Activated T-cell treated with anti-CD3 and anti-CD28 coated beads, Interleukin-2, amount 50 U/mL, for 1 hour (primary cell): ENCODE measurements around the gene CDYL2.

Experiments used
- DNase-seq: peaks from one replicate; pipeline ENCODE4 v3.0.0-alpha.2; 2020

CDYL2 gene

DNA sequence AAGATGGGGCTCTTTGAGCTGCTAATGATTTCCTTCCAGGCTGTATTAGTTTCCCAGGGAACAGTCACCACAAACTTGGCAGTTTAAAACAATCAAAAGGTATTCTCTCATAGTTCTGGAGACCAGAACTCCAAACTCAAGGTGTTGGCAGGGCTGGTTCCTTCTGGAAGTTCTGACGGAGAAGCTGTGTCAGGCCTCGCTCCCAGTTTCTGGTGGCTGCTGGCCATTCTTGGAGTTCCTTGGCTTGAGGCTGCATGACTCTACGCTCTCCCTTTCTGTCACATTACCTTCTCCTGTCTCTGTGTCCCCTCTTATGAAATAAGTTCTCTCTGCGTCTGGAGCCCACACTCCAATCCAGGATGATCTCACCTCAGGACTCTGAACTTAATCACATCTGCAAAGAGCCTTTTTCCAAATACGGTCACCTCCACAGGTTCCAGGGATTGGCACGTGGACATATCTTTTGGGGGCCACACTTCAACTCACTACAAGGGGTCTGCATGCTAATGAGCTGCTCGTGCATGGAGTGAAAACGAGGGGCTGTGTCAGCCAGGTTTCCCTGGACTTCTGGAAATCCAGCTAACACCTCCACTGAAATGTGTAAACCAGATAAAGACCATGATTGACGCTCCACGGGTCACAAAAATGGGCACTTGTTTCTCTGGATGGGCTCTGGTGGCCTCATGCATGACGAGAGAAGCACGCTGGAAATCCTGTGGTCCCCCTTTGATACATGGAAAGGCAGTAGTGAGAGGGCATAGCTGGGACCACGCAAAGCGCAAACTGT is 185.3 kb downstream of the CDYL2 start:
- DNase-seq = no peak

DNA sequence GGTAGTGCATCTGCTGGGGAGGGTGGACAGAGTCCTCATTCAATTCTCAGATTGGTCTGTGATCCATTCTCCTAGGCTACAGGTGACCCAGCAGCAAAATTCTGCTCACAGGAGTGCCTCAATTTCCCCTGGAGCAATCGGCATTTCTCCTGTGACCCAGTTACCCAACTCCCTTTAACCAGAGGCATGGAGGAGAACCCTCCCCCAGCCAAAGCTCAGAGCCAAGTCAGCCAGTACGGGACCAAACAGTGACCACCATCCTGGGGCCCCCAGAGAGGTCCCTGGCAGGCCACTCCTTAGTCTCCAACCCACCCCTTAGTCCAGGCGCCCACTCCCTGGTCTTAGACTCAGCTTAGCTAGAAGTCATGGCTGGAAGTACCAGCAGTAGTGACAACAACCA is 188.0 kb downstream of the CDYL2 start:
- no peak for DNase-seq

DNA sequence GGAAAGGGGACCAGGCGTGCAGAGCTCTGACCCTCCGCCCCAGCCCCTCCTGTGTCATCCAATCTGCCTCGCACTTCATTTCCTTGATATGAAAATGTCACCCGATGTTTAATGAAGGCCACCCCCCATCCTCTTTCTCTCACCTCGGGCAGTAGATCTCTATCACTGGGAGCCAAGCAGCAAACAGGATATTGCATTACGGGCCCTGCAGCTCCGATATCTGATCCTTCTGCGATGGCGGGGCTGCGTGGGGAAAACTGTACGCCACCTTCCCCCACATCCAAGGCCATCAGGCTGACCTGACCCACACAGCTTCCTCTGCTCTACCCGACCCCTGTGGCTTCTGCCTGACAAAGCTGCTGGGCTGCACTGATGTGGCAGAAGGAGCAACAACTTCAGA is 188.7 kb downstream of the CDYL2 start:
- DNase-seq = no peak

DNA sequence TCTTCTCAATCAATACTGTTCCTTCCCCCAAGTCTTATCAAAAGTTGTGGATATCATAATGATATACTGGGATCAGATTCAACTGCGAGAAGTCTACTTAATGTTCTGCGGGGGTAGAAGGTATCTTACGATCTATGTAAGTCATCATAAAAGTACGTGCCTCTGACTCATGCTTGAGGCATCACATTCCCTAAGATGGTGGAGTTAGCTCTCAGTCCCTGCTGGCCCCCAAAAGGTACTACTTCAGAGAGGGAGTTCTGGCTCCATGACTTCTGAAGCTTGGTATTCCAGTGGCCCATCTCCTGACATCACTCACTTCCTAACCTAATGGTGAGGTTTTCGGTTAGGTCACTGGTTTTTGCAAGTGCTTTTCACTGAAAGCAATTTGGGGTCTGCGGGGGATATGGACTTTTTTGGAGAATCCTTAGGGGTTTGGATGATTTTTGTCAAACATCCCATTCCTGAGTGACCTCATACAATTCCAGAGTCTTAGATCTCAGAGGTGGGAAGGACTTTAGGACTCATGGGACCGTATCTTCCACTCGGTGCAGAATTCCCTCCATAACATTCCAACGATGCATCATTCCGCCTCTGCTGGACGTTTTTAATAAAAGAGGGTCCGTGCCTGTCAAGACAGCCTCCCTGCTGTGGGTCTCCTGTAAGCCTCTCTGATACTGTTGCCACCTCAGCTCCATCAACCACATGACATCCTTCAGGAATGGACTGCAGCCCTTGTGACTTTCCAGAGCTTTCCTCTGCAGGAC is 189.3 kb downstream of the CDYL2 start:
- DNase-seq = no peak

DNA sequence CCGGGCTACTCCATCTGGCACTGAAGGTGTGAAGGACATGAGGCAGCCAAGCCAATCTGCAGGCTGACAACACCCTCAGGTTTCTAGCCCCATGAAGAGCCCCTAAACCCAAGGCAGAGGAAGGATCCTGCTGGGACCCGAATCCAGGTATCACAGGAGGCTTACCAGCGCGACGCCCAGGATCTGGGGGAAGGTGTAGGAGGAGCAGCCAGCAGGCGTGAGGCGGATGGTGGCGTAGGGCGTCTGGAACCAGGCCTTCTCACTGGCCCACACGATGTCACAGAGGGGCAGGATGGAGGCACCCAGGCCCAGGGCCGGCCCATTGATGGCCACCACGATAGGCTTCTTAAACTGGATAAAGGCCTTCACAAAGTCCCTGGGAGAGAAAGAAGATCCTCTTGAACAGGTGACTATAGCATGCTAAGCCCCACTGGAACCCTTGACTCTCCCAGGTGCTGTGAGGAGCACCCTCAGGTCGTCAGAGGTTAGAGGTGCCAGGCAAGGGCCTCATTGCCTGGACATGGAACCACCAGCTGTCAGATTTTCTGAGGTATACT is 191.9 kb downstream of the CDYL2 start:
- no peak for DNase-seq

DNA sequence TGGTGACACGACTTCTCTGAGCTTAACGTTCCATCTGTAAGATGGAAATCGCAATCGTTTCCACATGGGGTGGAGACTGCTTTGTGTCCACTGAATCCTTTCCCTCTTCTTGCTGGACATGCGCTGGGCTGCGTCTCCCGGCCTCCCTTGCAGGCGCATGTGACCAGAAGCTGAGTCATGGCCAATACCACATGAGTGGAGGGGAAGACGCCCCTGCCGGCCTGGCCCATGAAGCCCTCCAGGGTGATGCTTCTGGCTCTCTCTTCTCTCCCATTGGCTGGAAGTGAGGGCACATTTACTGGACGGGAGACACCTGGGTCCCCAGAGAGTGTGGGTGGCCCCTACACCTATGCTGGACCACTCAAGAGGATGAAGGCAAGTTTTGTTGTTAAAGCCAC is 192.5 kb downstream of the CDYL2 start:
- DNase-seq = no peak

DNA sequence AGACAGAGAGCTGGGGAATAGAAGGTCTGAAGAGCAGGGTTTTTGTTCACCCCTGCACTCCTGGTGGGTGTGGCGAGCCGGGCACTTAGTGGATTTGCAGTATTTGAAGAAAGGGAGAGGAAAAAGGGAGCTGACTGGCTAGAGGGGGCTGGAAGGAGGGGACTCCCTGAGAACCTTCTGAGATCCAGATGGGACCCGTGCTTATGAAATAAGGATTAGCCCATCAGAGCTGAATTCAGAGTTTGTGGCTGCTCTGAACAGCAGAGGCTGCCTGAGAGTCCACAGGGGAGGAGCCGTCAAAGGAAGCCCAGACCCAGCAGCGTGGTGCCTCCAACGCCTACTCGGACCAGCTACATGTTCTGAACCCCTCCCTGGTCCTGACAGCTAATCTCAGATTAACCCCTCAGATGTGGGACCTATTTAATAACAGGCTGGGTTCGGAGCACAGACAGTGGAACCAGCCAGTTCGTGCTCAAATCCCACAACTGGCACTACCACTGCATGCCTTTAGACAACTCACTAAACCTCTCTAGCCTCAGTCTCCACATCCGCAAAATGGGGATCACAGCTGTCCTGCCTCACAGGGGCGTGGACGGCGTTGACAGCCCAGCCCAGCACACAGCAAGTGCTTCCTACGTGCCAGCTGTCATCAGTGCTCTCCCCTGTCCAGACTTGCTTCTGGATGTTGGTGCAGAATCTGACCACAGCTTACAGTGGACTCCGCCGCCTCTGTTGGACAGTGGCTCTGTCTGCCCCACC is 193.0 kb downstream of the CDYL2 start:
- DNase-seq = no peak

DNA sequence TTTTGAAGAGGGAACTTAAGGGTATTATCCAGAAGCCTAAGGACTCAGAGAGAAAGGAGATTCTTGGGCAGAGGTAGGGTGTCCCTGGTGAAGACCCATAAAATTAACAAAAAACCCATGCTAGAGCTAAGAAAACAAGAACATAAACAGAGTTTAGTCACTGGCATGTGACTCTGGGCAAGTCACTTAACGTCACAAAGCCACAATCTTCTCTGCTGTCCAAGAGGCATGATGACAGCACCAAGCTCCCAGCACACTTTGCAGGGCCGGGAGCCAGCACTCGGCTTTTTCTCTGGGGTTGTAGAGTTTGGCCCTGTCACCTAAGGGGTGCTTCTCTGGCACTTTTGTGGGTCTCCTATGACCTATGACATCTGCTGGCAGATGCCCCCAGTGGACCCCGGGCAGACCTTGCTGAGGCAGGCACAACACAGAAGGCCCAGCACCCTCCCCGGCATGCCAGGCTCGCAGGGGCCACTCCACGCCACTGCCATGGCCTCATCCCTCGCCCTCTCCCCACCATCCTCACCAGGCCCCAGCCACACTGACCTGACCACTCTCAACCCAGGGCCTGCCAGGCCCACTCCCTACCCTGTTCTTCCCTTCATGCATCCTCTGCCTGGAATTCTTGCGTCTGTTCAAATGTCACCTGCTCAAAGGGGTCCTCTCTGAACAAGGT is 193.8 kb downstream of the CDYL2 start:
- DNase-seq = no peak

DNA sequence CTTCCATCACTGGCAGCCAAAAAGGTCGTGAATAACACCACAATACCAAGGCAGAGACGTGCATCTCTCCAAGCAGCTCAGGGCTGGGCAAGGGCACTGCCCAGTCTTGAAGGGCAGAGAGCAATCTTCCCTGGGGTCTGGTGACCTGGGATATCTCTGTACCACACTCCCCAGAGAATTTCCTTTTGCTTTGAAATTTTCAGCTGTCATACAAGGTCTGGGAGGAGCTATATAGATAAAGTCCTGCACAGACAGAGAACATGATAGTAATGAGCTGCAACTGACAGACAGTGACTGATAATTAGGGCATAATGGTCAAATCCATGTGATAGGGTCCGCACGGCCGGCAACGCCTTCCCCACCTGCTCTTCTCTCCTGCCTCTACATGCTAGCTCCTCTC is 195.5 kb downstream of the CDYL2 start:
- no peak for DNase-seq

DNA sequence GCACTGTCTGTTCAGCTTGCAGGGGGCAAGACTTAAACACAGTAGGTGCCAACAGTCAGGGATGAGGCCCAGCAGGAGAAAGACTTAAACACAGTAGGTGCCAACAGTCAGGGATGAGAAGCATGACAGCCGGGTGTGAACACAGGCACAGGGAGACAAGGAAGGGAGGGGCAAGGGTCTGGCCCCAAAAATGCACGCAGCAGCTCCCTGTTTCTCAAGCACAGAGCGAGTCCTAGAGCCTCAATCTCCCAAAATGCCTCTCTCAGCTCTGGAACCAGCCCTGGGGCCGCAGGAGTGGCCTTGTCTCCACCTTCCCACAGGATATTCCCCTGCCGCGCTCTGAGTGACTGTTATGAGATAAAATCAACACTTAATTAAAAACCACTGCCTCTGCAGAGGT is 197.2 kb downstream of the CDYL2 start:
- no peak for DNase-seq

DNA sequence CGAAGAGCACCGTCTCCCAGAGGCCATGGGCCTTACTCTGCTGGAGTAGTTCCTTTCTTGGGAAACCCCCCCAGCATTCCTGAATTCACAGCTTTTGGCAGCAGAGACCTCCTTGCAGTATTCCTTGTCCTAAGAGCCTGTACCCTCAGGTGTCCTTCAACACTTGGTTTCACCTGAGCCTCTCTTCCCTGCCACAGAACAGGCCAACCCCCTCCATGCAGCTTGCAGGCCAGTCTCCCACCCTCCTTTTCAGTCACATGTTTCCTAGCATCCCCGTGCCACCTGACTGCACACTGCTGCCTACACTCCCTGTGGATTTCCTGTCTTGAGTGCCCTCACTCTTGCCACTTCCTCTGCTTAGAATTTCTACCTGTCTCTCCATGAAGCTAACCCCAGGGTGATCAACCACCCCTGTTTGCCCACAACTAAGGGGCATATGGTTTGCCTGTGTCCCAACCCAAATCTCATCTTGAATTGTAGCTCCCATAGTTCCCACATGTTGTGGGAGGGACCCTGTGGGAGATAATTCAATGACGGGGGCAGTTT is 198.1 kb downstream of the CDYL2 start:
- DNase-seq = no peak

DNA sequence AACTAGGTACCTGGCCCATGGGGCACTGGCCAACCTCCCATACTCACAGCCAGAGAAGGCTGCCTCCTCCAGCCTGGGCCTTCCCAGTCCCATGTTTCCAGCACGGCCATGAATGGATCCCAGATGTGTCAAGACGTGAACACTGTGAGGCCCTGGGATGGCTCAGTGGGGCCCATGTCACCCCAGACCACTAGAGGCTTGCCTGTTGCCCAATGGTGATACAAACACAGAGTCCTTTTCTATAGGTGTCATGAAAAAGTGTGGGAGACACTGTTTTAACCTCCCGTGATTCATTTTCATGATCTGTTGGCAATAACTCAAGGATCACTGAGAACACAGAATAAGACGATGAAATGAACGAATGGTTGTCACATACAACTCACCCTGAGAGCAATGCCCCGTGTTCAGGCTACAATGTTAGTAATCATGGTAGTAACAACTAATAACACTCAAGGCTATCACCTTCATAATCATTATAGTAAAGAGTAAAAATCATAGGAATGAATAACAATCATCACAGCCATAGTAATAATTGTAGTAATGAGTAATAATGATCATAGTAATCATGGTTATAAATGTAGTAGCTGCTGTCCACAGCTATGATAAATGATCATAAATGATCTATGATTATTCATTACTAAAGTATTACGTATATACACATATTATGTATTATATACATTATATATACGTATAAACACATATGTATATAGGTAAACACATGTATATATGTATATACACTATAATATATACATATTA is 199.6 kb downstream of the CDYL2 start:
- DNase-seq = no peak

DNA sequence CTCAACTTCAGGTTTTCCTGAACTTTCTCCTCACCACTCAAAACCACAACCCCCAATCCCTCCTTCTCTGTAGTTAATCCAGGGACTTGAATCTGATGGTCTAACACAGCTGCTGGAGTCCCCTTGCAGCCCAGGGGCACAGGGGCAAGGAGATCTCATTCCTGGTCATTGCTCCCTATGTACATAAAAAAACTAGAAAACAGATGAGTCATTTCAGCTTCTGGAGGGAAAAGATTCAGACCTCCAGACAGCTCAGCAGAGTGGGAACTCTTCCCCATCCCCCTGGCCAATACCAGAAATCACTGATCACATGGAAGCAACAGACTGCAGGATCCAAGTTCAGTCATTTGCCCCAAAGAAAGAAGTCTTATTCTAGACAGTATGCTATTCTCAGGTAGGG is 201.5 kb downstream of the CDYL2 start:
- DNase-seq = no peak

DNA sequence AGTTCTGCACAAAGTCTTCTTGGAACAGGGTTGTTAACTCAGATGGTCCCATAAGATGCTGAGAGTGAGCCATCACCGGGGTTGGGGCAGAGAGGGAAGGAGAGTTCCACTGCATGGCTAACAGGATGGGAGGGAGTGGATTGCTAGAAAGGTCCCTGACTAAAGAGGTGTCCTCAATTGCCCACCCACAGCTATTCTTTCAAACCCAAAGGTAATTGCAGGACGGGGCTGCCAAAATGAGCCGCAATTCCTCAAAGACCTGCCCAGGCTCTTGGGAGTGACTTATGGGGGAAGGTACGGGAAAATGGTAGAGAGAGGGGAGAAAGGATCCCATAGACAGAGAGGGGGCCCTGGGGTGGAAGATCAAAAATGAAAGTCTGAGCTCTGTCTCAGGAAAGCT is 203.2 kb downstream of the CDYL2 start:
- no peak for DNase-seq

DNA sequence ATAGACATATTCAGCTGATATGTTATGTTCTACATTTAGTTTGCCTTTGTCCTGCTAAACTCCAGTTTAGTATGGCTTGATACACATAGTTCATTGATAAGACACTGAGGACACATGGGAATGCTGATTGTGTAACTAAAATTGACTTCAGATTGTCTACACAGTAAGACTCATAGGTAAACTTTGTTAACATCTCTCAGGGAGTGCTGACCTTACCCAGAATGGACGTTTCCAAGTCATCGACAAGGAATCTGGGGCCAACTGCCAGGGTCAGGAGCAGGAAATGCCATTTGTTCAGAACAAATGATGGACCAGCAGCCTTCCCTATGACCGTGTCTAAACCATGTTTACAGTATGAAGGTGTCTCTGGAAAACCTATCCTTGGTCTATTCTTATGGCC is 204.9 kb downstream of the CDYL2 start:
- no peak for DNase-seq

DNA sequence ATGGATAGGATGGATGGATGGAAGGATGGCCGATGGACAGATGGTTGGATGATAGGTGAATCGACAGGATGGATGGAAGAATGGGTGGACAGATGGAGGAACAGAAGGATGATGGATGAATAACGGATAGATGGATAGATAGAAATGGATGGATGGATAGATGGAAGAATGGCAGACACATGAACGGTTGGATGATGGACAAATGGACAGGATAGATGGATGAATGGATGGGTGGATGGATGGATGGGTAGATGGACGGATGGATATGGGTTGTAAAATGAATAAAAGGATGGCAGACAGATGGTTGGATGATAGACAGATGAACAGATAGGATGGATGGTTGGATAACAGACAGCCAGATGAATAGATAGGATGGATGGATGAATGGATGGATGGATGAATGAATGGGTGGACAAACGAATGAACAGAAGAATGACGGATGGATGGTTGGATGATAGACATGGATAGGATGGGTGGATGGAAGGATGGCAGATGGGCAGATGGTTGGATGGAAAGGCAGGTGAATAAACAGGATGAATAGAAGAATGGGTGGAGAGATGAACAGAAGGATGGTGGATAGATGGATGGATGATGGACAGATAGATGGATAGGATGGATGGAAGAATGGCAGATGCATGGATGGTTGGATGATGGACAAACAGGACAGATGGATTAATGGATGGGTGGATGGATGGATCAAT is 207.7 kb downstream of the CDYL2 start:
- no peak for DNase-seq

DNA sequence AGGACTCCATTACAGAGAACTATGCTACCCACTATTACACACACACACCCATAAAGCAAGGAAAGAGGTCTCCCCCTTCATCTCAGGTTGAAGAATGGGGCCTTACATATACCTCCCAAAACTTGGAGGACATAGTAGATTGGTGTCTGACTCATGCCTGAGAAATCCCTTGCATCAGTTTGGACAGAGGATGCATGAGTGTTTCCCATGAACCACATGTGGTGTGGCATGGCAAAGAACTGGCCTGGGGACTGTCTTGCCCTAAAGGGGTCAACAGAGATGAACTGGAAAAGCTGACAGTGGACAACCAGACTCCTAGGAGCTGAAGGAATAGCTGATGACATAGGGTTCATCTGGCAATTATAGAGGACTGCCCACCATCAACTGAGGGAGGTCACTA is 209.6 kb downstream of the CDYL2 start:
- DNase-seq = no peak

DNA sequence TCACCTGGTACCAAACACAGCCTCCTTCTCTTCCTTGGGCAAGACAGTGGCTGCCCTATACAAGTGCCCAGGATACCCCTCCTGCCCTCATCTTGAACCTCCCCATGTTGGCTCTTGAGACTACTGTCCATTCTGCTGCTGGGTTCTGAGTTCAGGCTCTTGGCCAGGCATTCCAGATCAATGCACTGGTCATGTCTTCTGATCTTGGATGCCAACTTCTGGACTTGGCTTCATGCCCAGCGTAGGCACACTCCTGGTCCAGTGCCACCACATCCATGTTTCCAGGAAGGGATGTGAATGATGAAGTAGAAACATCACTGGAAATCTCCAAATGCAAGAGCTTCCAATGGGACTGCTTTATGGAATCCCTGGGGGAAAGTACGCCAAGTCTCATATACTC is 212.1 kb downstream of the CDYL2 start:
- no peak for DNase-seq

DNA sequence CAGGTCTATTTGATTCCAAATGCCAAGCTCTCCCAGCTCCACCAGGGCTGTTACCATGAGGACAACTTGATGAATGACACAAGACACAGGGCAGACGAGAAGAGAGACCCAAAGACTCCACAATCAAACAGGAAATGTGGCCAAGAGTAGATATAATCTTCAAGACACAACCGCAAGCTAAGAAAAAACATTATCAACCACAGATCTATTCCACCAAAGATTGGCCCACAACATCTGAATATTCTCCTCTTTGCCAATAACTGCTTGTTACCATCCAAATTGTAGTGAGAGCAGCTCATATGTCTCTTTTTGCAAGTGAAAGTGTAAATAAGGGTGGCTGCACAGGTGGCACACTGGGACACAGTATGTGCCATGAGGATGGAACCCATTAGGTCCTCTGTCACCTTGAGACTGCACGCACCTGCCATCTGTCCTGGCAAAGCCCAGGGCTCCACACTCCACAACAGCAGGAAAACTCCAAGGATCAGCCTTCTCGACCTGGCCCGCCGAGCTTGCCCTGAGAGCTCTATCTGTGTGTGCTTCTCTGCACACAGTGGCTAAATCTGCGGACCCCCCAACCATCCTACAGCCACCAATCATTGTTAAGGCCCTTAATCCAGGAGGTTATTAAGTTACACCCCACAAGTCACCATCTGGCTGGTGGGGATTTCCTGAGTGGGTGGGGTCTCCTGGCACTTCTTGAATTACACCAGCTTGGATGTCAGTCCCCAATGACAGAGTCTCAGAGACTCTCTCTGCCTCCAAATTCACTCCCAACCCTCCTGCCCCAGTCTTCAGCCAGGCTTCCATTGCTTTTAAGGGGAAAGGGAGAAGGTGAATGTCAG is 213.1 kb downstream of the CDYL2 start:
- DNase-seq = peak; percentile 27

DNA sequence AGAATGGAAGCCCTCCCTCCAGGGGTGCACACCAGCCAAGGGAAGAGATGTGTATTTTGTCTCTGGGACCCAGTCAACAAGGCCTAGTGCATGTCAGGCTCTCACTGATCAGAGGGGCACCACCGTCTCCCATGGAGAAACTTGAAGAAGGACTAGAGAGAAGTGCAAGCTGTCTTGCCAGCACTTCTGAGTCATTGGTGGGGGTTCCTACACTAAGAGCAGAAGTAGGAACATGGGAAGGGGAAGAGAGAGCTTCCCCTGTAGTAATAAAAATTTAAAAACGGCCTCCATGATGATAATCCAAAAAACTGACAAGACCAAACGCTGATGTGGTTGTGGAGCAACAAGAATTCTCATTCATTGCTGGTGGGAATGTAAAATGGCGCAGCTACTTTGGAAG is 217.3 kb downstream of the CDYL2 start:
- no peak for DNase-seq
